ENCODE results near the gene STK40. TPM values are rescaled to one million over a fixed set of nuclear protein-coding genes. Genes with fewer than 3 reads are reported as not detected.

Gene STK40
- total RNA-seq, 2 donors from 2014 or later, result 30.8 to 111 TPM

- Histone ChIP-seq H3K27ac (peak overlapping the region in 1 of 2 donors; percentile 25), H3K9me3 (no peaks in the 10 kb centered on the region), H3K4me3 (no peak overlapping the region), H3K27me3 (replicated peaks; ENCODE audit: insufficient read depth) (no peaks in the 10 kb centered on the region), H3K4me1 (replicated peaks) (peaks cover 20% of the 10 kb centered on the region), H3K36me3 (no peaks in the 10 kb centered on the region)
- peak; percentile 72 for DNase-seq (ENCODE audit: low spot score)
- TF ChIP-seq POLR2AphosphoS5 (IDR thresholded peaks at IDR 0.05) (peak; percentile 63), POLR2A (IDR thresholded peaks at IDR 0.05) (no peak), CTCF (IDR thresholded peaks at IDR 0.05) (peak; percentile 91 to 97 (median 92))
- WGBS, result 60% methylated on average over 7 of the region's 7 CpGs
- intact Hi-C loops (cut with DNase I), result no loop called here
Observed at GRCh38 chr1:36369061-36369861, 16.5 kb downstream of the STK40 start.

GRCh38 chr1:36367798-36368197 is 17.9 kb downstream of the STK40 start:
- no peak overlapping the region for H3K4me3 ChIP-seq
- no peaks in the 10 kb centered on the region for H3K9me3 ChIP-seq
- H3K27ac ChIP-seq, result peak overlapping the region in 1 of 2 donors; percentile 25
- DNase-seq (ENCODE audit: low spot score), result peak; percentile 22
- WGBS, result 63% methylated on average over 4 of the region's 4 CpGs
- no peaks in the 10 kb centered on the region for H3K27me3 ChIP-seq (replicated peaks; ENCODE audit: insufficient read depth)
- peaks cover 9% of the 10 kb centered on the region for H3K4me1 ChIP-seq (replicated peaks)
- intact Hi-C loops (cut with DNase I), result no loop called here
- TF ChIP-seq CTCF (IDR thresholded peaks at IDR 0.05) (no peak), POLR2AphosphoS5 (IDR thresholded peaks at IDR 0.05) (peak; percentile 55)
- H3K36me3 ChIP-seq, result no peaks in the 10 kb centered on the region

GRCh38 chr1:36367066-36367465 is 18.7 kb downstream of the STK40 start:
- Histone ChIP-seq H3K4me1 (replicated peaks) (peaks cover 6% of the 10 kb centered on the region), H3K27ac (peak overlapping the region in 1 of 2 donors; percentile 4), H3K4me3 (no peak overlapping the region), H3K9me3 (no peaks in the 10 kb centered on the region), H3K36me3 (no peaks in the 10 kb centered on the region), H3K27me3 (replicated peaks; ENCODE audit: insufficient read depth) (no peaks in the 10 kb centered on the region)
- DNase-seq (ENCODE audit: low spot score), result no peak
- 90% methylated on average over 5 of the region's 5 CpGs for WGBS
- TF ChIP-seq POLR2A (IDR thresholded peaks at IDR 0.05) (no peak), POLR2AphosphoS5 (IDR thresholded peaks at IDR 0.05) (no peak), CTCF (IDR thresholded peaks at IDR 0.05) (no peak)
- intact Hi-C loops (cut with DNase I), result no loop called here

GRCh38 chr1:36366091-36366661 is 19.5 kb downstream of the STK40 start:
- TF ChIP-seq POLR2AphosphoS5 (IDR thresholded peaks at IDR 0.05) (no peak), CTCF (IDR thresholded peaks at IDR 0.05) (no peak), POLR2A (IDR thresholded peaks at IDR 0.05) (no peak)
- Histone ChIP-seq H3K36me3 (no peaks in the 10 kb centered on the region), H3K27ac (no peak overlapping the region), H3K4me3 (no peak overlapping the region), H3K4me1 (replicated peaks) (peaks cover 6% of the 10 kb centered on the region), H3K9me3 (no peaks in the 10 kb centered on the region), H3K27me3 (replicated peaks; ENCODE audit: insufficient read depth) (no peaks in the 10 kb centered on the region)
- WGBS, result 57% methylated on average over 18 of the region's 18 CpGs
- no peak for DNase-seq (ENCODE audit: low spot score)
- intact Hi-C loops (cut with DNase I), result no loop called here

GRCh38 chr1:36365381-36365780 is 20.3 kb downstream of the STK40 start:
- Histone ChIP-seq H3K9me3 (no peaks in the 10 kb centered on the region), H3K4me3 (no peak overlapping the region), H3K27ac (no peak overlapping the region), H3K36me3 (no peaks in the 10 kb centered on the region), H3K27me3 (replicated peaks; ENCODE audit: insufficient read depth) (no peaks in the 10 kb centered on the region), H3K4me1 (replicated peaks) (peaks cover 6% of the 10 kb centered on the region)
- 82% methylated on average over 1 of the region's 1 CpG for WGBS
- intact Hi-C loops (cut with DNase I), result no loop called here
- TF ChIP-seq CTCF (IDR thresholded peaks at IDR 0.05) (no peak), POLR2A (IDR thresholded peaks at IDR 0.05) (no peak), POLR2AphosphoS5 (IDR thresholded peaks at IDR 0.05) (no peak)
- no peak for DNase-seq (ENCODE audit: low spot score)
